Inferior parietal cortex (tissue), 1 donor: Measurements from ENCODE around the gene FYCO1.
"Not testable (repeated sequence)": the region's sequence is repeated elsewhere in the genome, so short reads cannot be mapped to it uniquely, and the experiment has no call there.

Experiments
- DNase-seq: peaks from one replicate; pipeline ENCODE4 v3.0.0-alpha.2; 2016; ENCODE audit errors: extremely low spot score

Gene FYCO1

DNA sequence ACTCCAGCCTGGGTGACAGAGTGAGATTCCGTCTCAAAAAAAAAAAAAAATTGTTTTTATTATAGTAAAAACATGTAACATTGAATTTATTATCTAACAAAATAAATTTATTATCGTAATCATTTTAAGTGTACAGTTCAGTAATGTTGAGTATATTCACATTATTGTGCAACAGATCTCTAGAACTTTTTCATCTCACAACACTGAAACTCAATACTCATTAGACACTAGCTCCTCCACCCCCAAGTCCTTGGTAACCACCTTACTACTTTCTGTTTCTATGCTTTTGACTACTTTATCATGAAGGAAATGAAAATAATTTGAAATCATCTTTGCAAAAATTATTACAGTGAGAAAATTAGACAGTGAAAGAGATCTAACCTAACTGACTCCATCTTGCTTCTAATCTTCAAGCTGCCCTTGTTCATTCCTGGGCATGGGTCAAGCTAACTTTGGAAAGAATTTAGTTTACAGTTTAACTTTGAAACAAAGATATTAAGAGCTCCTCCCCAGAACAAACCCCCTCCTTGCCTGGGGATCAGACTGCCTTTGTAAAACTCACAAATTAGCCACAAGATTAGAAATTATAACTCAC lies 15.0 kb upstream of the FYCO1 start:
- no peak for DNase-seq

DNA sequence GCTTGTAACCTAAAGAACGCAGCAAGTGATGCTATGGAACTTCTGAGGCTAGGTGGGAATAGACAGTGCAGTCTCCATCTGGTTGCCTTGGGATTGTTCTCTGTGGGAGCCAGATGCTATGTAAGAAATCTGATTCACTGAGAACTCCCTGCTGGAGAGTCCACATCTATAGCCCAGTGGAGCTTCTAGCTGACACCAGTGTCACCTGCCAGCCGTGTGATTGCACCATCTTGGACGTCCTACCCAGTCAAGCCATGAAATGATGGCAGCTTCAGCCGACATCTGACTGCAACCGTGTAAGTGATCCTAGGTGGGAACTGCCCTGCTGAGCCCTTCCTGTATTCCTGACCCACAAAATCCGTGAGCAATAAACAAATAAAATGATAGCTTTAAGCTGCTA lies 12.4 kb upstream of the FYCO1 start:
- DNase-seq, result no peak

DNA sequence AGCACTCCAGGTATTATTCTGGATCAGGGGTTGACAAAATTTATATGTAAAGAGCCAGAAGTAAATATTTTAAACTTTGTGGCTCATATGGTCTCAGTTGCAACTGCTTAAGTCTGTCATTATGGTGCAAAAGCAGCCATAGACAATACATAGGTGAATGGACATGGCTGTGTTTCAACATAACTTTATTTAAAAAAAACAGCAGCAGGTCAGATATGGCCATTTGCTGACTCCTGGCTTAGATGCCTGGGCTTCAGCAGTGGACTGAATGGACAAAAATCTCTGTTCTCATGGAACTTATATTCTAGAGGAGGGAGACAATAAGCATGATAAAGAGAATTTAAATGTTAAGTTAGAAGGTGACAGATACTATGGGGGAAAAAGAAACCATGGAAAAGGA lies 11.7 kb upstream of the FYCO1 start:
- DNase-seq, result no peak

- no peak for DNase-seq
Observed at GRCh38 chr3:46006238-46007032, 10.8 kb upstream of the FYCO1 start.

- DNase-seq, result not testable (repeated sequence)
Observed at GRCh38 chr3:46003706-46004105, 8.1 kb upstream of the FYCO1 start.

GRCh38 chr3:46001178-46001577 lies 5.6 kb upstream of the FYCO1 start:
- no peak for DNase-seq

DNA sequence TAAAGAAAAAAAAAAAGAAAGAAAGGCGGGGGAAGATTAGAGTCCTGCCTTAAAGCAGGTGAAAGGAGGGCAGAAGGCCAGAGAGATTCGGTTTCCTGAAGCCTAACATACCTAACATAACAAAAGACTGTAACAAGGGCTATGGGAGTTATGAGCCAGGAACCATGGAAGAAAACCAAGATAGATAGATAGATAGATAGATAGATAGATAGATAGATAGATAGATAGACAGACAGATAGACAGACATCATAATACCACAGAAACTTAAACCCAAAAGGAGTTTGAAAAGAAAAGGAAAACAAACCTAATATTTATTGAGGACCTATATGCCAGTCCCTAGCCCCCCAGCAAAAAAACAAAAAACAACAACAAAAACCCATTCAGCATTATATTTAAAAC lies 2.3 kb upstream of the FYCO1 start:
- no peak for DNase-seq

DNA sequence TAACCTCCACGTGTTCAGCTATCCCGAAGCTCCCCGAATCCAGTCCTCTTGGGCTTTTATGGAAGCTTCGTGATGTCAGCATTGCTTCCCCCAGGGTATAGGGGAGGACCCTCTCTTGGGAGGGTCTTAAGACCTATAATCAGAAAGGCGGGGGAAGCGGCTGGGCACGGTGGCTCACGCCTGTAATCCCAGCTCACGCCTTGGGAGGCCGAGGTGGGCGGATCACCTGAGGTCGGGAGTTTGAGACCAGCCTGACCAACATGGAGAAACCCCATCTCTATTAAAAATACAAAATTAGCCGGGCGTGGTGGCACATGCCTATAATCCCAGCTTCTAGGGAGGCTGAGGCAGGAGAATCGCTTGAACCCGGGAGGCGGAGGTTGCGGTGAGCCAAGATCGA lies 1.9 kb upstream of the FYCO1 start:
- not testable (repeated sequence) for DNase-seq

DNA sequence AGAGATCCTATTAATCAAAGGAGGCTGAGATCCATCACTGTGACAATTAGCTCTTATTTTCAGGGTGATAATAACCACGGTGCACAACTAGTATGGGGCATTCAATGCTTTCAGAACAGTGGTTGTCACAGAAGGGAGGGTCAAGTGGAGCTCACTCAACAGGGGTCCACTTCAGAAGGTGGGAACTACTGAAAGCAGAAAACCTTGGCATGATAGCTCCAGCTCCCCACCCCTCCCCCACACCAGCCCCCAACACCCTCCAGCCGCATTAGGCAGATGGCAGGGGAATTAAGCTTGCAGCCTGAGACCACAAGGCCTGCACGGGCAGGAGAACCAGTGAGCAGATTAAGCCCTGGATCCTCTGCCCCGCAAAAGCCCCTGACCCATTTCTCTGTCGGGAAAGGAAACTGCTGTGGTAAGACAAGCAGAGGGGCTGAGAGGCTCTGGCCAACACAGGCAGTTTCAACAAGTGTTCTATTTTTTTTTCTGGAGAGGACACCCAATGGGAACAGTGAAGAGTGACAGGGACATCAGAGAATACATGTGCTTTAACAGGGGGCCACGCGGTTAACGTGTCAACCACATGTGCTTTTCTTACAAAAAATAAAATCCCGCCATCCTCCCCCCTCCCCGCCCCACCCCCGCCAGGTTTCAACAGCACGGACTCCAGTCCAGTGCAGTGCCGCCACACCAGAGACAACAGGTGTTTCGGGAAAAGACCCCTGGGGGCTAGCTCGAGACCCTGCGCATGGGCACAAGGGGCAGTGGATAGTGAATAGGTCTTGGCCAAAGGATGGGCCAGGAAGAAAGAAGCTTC lies 997 bp downstream of the FYCO1 start:
- DNase-seq, result no peak

GRCh38 chr3:45993421-45994027 lies 2.1 kb downstream of the FYCO1 start:
- DNase-seq, result no peak

GRCh38 chr3:45992821-45993221 lies 2.8 kb downstream of the FYCO1 start:
- DNase-seq, result no peak

GRCh38 chr3:45992133-45992729 lies 3.4 kb downstream of the FYCO1 start:
- DNase-seq, result no peak

DNA sequence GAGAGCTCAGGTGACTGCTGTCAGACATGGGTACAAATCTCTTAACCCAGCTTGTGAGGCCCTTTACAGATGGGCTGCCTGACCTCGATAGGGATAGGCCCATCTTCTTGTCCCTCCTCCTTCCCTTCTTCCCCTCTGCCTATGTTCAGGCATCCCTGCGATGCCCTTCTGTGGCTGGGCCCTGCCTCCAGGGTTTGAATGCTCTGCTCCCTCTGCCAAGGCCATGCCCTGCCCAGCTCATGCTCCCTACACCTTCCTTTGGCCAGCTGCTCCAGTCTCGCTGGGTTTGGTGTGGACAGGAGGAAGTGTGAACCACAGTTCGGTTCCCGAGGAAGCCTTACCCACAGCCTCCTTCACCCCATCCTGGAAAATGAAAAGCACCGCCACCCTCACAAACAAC lies 4.3 kb downstream of the FYCO1 start:
- no peak for DNase-seq

GRCh38 chr3:45990181-45990580 lies 5.4 kb downstream of the FYCO1 start:
- no peak for DNase-seq

DNA sequence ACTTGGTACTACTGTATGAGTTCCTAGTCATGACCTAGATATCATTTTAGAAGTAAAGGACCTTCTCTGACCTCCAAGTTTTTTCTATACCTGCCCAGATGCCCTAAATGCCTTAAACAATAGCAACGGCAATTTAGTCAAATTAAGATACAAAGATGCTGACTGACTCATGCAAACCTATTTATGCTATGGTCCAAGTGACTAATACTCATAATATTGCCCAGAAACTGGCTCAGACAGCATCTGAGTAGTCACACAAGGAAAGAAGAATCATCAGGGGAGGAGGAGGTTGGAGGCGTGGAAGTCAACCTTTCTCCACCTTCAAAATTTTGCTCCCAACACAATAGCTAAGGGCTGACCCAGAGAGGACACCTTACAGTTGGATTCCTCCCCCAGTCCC lies 6.8 kb downstream of the FYCO1 start:
- DNase-seq, result no peak

DNA sequence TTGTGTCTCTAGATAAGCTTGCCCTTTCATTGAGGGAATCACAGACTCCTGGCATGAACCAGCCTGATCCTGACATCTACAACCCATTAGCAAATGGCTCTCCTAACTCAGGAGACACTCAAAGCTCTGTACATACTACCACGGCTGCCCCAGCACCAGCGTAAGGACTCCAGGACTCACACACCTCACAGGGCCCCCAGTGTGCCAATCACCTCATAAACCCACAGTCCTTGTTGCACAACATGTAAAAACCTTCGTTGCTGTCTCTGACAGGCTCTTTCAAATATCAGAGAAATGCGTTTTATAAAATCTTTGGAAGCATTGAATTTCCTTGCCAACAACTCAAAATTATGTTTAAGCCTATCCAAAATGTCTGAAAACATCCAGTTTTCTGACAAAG lies 7.3 kb downstream of the FYCO1 start:
- DNase-seq, result no peak

- DNase-seq, result peak; percentile 65
Observed at GRCh38 chr3:45987368-45988291, 8.0 kb downstream of the FYCO1 start.

- DNase-seq, result no peak
Observed at GRCh38 chr3:45986303-45986982, 9.2 kb downstream of the FYCO1 start.

GRCh38 chr3:45985532-45986302 lies 9.9 kb downstream of the FYCO1 start:
- no peak for DNase-seq
